ENCODE measurements around the gene TXNRD1. TPM values are rescaled to one million over a fixed set of nuclear protein-coding genes. Genes with fewer than 3 reads are reported as not detected.
"Not testable (repeated sequence)": the region's sequence is repeated elsewhere in the genome, so short reads cannot be mapped to it uniquely, and the experiment has no call there.

The TXNRD1 gene
- total RNA-seq, 2 donors from 2014 or later: 69.2 to 119 TPM

- H3K4me1 Mint-ChIP-seq: peaks cover 19% of the 10 kb centered on the region
- H3K27ac Mint-ChIP-seq: peak overlapping the region; percentile 36
- H3K27me3 Mint-ChIP-seq: no peaks in the 10 kb centered on the region
- no peaks in the 10 kb centered on the region for H3K9me3 Mint-ChIP-seq
- no peak for ATAC-seq (replicated peaks)
- H3K36me3 Mint-ChIP-seq (ENCODE audit: low read depth): no peaks in the 10 kb centered on the region
- H3K4me3 Mint-ChIP-seq: peak overlapping the region; percentile 72
These were observed 944 bp downstream of the TXNRD1 start for GRCh38 chr12:104216521-104216924.

GRCh38 chr12:104218506-104218905, 2.9 kb downstream of the TXNRD1 start:
- not testable (repeated sequence) for H3K27me3 Mint-ChIP-seq; ATAC-seq (replicated peaks); H3K36me3 Mint-ChIP-seq (ENCODE audit: low read depth); H3K9me3 Mint-ChIP-seq
- H3K4me3 Mint-ChIP-seq: peak overlapping the region; percentile 54
- peaks cover 19% of the 10 kb centered on the region for H3K4me1 Mint-ChIP-seq
- peak overlapping the region; percentile 76 for H3K27ac Mint-ChIP-seq

GRCh38 chr12:104218935-104219334, 3.4 kb downstream of the TXNRD1 start:
- ATAC-seq (replicated peaks): peak; percentile 46
- Mint-ChIP-seq H3K4me3 (peak overlapping the region; percentile 54), H3K27me3 (no peaks in the 10 kb centered on the region), H3K27ac (peak overlapping the region; percentile 76), H3K36me3 (ENCODE audit: low read depth) (no peaks in the 10 kb centered on the region), H3K9me3 (no peaks in the 10 kb centered on the region), H3K4me1 (peaks cover 19% of the 10 kb centered on the region)

GRCh38 chr12:104219361-104219892, 3.8 kb downstream of the TXNRD1 start:
- no peaks in the 10 kb centered on the region for H3K27me3 Mint-ChIP-seq
- ATAC-seq (replicated peaks): peak; percentile 20
- no peaks in the 10 kb centered on the region for H3K36me3 Mint-ChIP-seq (ENCODE audit: low read depth)
- H3K9me3 Mint-ChIP-seq: no peaks in the 10 kb centered on the region
- peaks cover 19% of the 10 kb centered on the region for H3K4me1 Mint-ChIP-seq
- H3K27ac Mint-ChIP-seq: peak overlapping the region; percentile 76
- peak overlapping the region; percentile 54 for H3K4me3 Mint-ChIP-seq

GRCh38 chr12:104219908-104220404, 4.4 kb downstream of the TXNRD1 start:
- H3K4me3 Mint-ChIP-seq: peak overlapping the region; percentile 54
- peak; percentile 82 for ATAC-seq (replicated peaks)
- no peaks in the 10 kb centered on the region for H3K36me3 Mint-ChIP-seq (ENCODE audit: low read depth)
- H3K27ac Mint-ChIP-seq: peak overlapping the region; percentile 76
- H3K4me1 Mint-ChIP-seq: peaks cover 19% of the 10 kb centered on the region
- no peaks in the 10 kb centered on the region for H3K9me3 Mint-ChIP-seq
- H3K27me3 Mint-ChIP-seq: no peaks in the 10 kb centered on the region

GRCh38 chr12:104220931-104221330, 5.4 kb downstream of the TXNRD1 start:
- Mint-ChIP-seq H3K27me3 (no peaks in the 10 kb centered on the region), H3K9me3 (no peaks in the 10 kb centered on the region), H3K36me3 (ENCODE audit: low read depth) (no peaks in the 10 kb centered on the region), H3K4me3 (no peak overlapping the region), H3K4me1 (peaks cover 19% of the 10 kb centered on the region), H3K27ac (no peak overlapping the region)
- ATAC-seq (replicated peaks): no peak

GRCh38 chr12:104222976-104223375, 7.4 kb downstream of the TXNRD1 start:
- Mint-ChIP-seq H3K4me3 (no peak overlapping the region), H3K9me3 (no peaks in the 10 kb centered on the region), H3K27ac (no peak overlapping the region), H3K36me3 (ENCODE audit: low read depth) (no peaks in the 10 kb centered on the region), H3K4me1 (peaks cover 15% of the 10 kb centered on the region), H3K27me3 (no peaks in the 10 kb centered on the region)
- no peak for ATAC-seq (replicated peaks)

GRCh38 chr12:104223712-104224111, 8.1 kb downstream of the TXNRD1 start:
- no peak for ATAC-seq (replicated peaks)
- Mint-ChIP-seq H3K27me3 (no peaks in the 10 kb centered on the region), H3K27ac (peak overlapping the region; percentile 12), H3K9me3 (no peaks in the 10 kb centered on the region), H3K4me3 (no peak overlapping the region), H3K36me3 (ENCODE audit: low read depth) (no peaks in the 10 kb centered on the region), H3K4me1 (peaks cover 15% of the 10 kb centered on the region)

GRCh38 chr12:104226672-104227071, 11.1 kb downstream of the TXNRD1 start:
- Mint-ChIP-seq H3K27me3 (no peaks in the 10 kb centered on the region), H3K27ac (no peak overlapping the region), H3K36me3 (ENCODE audit: low read depth) (no peaks in the 10 kb centered on the region), H3K4me3 (no peak overlapping the region), H3K4me1 (no peaks in the 10 kb centered on the region), H3K9me3 (no peaks in the 10 kb centered on the region)
- ATAC-seq (replicated peaks): no peak

- Mint-ChIP-seq H3K27me3 (no peaks in the 10 kb centered on the region), H3K27ac (no peak overlapping the region), H3K36me3 (ENCODE audit: low read depth) (no peaks in the 10 kb centered on the region), H3K9me3 (peaks cover 10% of the 10 kb centered on the region), H3K4me1 (no peaks in the 10 kb centered on the region), H3K4me3 (no peak overlapping the region)
- no peak for ATAC-seq (replicated peaks)
These were observed 14.9 kb downstream of the TXNRD1 start for GRCh38 chr12:104230304-104231095.

- no peaks in the 10 kb centered on the region for H3K36me3 Mint-ChIP-seq (ENCODE audit: low read depth)
These were observed 17.2 kb downstream of the TXNRD1 start for GRCh38 chr12:104232609-104233280.

GRCh38 chr12:104234926-104235499, 19.4 kb downstream of the TXNRD1 start:
- no peaks in the 10 kb centered on the region for H3K27me3 Mint-ChIP-seq
- no peak overlapping the region for H3K4me3 Mint-ChIP-seq
- H3K9me3 Mint-ChIP-seq: peaks cover 10% of the 10 kb centered on the region
- ATAC-seq (replicated peaks): no peak
- no peaks in the 10 kb centered on the region for H3K4me1 Mint-ChIP-seq
- no peak overlapping the region for H3K27ac Mint-ChIP-seq
- H3K36me3 Mint-ChIP-seq (ENCODE audit: low read depth): no peaks in the 10 kb centered on the region

More at GRCh38 chr12:104232609-104233280, 17.2 kb downstream of the TXNRD1 start:
- Mint-ChIP-seq H3K4me1 (no peaks in the 10 kb centered on the region), H3K27ac (no peak overlapping the region), H3K27me3 (no peaks in the 10 kb centered on the region), H3K9me3 (peaks cover 10% of the 10 kb centered on the region), H3K4me3 (no peak overlapping the region)
- no peak for ATAC-seq (replicated peaks)

- no peak for ATAC-seq (replicated peaks)
- H3K27me3 Mint-ChIP-seq: no peaks in the 10 kb centered on the region
- H3K27ac Mint-ChIP-seq: no peak overlapping the region
- H3K4me1 Mint-ChIP-seq: no peaks in the 10 kb centered on the region
- no peak overlapping the region for H3K4me3 Mint-ChIP-seq
- H3K9me3 Mint-ChIP-seq: peaks cover 6% of the 10 kb centered on the region
- H3K36me3 Mint-ChIP-seq (ENCODE audit: low read depth): no peaks in the 10 kb centered on the region
These were observed 22.4 kb downstream of the TXNRD1 start for GRCh38 chr12:104237930-104238329.

- Mint-ChIP-seq H3K36me3 (ENCODE audit: low read depth) (no peaks in the 10 kb centered on the region), H3K4me1 (no peaks in the 10 kb centered on the region), H3K27ac (no peak overlapping the region), H3K4me3 (no peak overlapping the region), H3K27me3 (peaks cover 7% of the 10 kb centered on the region), H3K9me3 (no peaks in the 10 kb centered on the region)
- no peak for ATAC-seq (replicated peaks)
These were observed 27.1 kb downstream of the TXNRD1 start for GRCh38 chr12:104242546-104243206.

All from activated T-helper 17 cell treated with anti-CD3 and anti-CD28 coated beads, Interleukin-2, amount 50 U/mL, for 72 hours (primary cell).